ENCODE data around the gene KCTD12.

Gene KCTD12

GRCh38 chr13:76886292-76887075 lies at the start of gene KCTD12:
Gene KCTD12, minus strand, starts transcription at chr13:76886405. Its CDS starts 257 bp downstream, at chr13:76886148.
- Histone ChIP-seq H4K20me1 (ENCODE audit: insufficient read depth, low read length) (no peaks in the 10 kb centered on the region), H3K9ac (ENCODE audit: low read depth, low read length) (peak within 1 kb of the TSS; percentile 54), H3K4me2 (ENCODE audit: insufficient read depth, low read length) (peak within 1 kb of the TSS; percentile 88), H2AFZ (ENCODE audit: low read depth, low read length) (peak within 1 kb of the TSS; percentile 70), H3K36me3 (ENCODE audit: insufficient read depth, low read length) (no peaks in the 10 kb centered on the region), H3K27ac (ENCODE audit: low read length) (no peak within 1 kb of the TSS), H3K4me1 (ENCODE audit: insufficient read depth, low read length) (peaks cover 11% of the 10 kb centered on the region), H3K27me3 (ENCODE audit: insufficient read depth, low read length, poor library complexity) (peaks cover 16% of the 10 kb centered on the region), H3K79me2 (ENCODE audit: insufficient read depth, low read length) (no peaks in the 10 kb centered on the region), H3K9me3 (ENCODE audit: insufficient read depth, low read length, severe bottlenecking) (no peaks in the 10 kb centered on the region), H3K4me3 (ENCODE audit: low read depth in 1 of 2, low read length in 2 of 2) (peak within 1 kb of the TSS; percentile 31 to 64; a peak in 3 of 4 replicates)
- ATAC-seq (ENCODE audit: insufficient read depth, low read depth) (peak; percentile 84), DNase-seq (peak; percentile 70)
- TF ChIP-seq EZH2 (IDR thresholded peaks at IDR 0.05; ENCODE audit: borderline replicate concordance, low read depth, low read length, severe bottlenecking) (no peak), CTCF (IDR thresholded peaks at IDR 0.05; ENCODE audit: borderline replicate concordance, extremely low read depth, low read length, poor library complexity, severe bottlenecking) (peak; percentile 40)

GRCh38 chr13:76934671-76935070 lies 48.5 kb upstream of the KCTD12 start:
- Histone ChIP-seq H3K4me3 (ENCODE audit: low read depth in 1 of 2, low read length in 2 of 2) (no peak overlapping the region), H3K79me2 (ENCODE audit: insufficient read depth, low read length) (no peaks in the 10 kb centered on the region), H3K9ac (ENCODE audit: low read depth, low read length) (no peak overlapping the region), H3K9me3 (ENCODE audit: insufficient read depth, low read length, severe bottlenecking) (no peaks in the 10 kb centered on the region), H3K27ac (ENCODE audit: low read length) (no peak overlapping the region), H3K4me1 (ENCODE audit: insufficient read depth, low read length) (no peaks in the 10 kb centered on the region), H4K20me1 (ENCODE audit: insufficient read depth, low read length) (no peaks in the 10 kb centered on the region), H2AFZ (ENCODE audit: low read depth, low read length) (no peak overlapping the region), H3K36me3 (ENCODE audit: insufficient read depth, low read length) (no peaks in the 10 kb centered on the region), H3K4me2 (ENCODE audit: insufficient read depth, low read length) (no peak overlapping the region), H3K27me3 (ENCODE audit: insufficient read depth, low read length, poor library complexity) (no peaks in the 10 kb centered on the region)
- TF ChIP-seq CTCF (IDR thresholded peaks at IDR 0.05; ENCODE audit: borderline replicate concordance, extremely low read depth, low read length, poor library complexity, severe bottlenecking) (no peak), EZH2 (IDR thresholded peaks at IDR 0.05; ENCODE audit: borderline replicate concordance, low read depth, low read length, severe bottlenecking) (no peak)
- DNase-seq (no peak), ATAC-seq (ENCODE audit: insufficient read depth, low read depth) (no peak)

- TF ChIP-seq CTCF (IDR thresholded peaks at IDR 0.05; ENCODE audit: borderline replicate concordance, extremely low read depth, low read length, poor library complexity, severe bottlenecking) = no peak
- no peak overlapping the region for H3K9ac ChIP-seq (ENCODE audit: low read depth, low read length)
- ATAC-seq (ENCODE audit: insufficient read depth, low read depth) = no peak
- no peak overlapping the region for H3K27ac ChIP-seq (ENCODE audit: low read length)
- H2AFZ ChIP-seq (ENCODE audit: low read depth, low read length) = no peak overlapping the region
- no peak for DNase-seq
- no peaks in the 10 kb centered on the region for H4K20me1 ChIP-seq (ENCODE audit: insufficient read depth, low read length)
- peaks cover 3% of the 10 kb centered on the region for H3K27me3 ChIP-seq (ENCODE audit: insufficient read depth, low read length, poor library complexity)
- H3K4me3 ChIP-seq (ENCODE audit: low read depth in 1 of 2, low read length in 2 of 2) = no peak overlapping the region
- H3K9me3 ChIP-seq (ENCODE audit: insufficient read depth, low read length, severe bottlenecking) = no peaks in the 10 kb centered on the region
- H3K4me1 ChIP-seq (ENCODE audit: insufficient read depth, low read length) = no peaks in the 10 kb centered on the region
- H3K4me2 ChIP-seq (ENCODE audit: insufficient read depth, low read length) = no peak overlapping the region
- H3K79me2 ChIP-seq (ENCODE audit: insufficient read depth, low read length) = no peaks in the 10 kb centered on the region
- no peaks in the 10 kb centered on the region for H3K36me3 ChIP-seq (ENCODE audit: insufficient read depth, low read length)
These were observed 45.9 kb upstream of the KCTD12 start for GRCh38 chr13:76932076-76932475.
